Putamen (tissue), 1 donor: ENCODE measurements around the gene ATP2B2.
A peak's percentile ranks its signal among the peaks of the same experiment; 100 is the strongest.

Experiments used
- DNase-seq: peaks from one replicate; pipeline ENCODE4 v3.0.0-alpha.2; 2016; ENCODE audit warnings: low spot score

ATP2B2 gene

DNA sequence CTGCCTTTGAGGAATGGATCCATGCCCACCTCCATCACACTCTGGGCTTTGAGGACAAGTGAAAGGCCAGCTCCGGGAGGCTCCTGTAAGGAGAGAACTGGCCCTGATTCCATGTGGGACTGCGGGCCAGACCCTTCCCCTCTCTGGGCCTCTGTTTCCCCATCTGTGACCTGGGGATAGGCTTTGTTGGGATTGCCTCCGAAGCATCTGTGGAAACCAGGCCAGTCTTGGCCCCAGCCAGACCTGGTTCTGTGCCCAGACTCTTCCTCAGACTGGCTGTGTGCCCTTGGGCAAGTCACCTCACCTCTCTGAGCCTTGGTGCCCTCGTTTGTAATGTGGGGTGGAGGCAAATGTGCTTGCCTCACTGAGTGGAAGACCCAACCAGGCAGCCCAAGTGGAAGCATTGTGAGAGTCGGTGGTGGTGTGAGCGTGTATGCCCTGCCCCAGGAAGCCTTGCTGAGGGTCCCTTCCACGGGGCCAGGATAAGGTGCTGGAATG, 163.4 kb downstream of the ATP2B2 start:
- no peak for DNase-seq

- DNase-seq: peak; percentile 69
Observed at GRCh38 chr3:10340476-10340875, 164.9 kb downstream of the ATP2B2 start.

GRCh38 chr3:10340046-10340445, 165.3 kb downstream of the ATP2B2 start:
- no peak for DNase-seq

- DNase-seq: no peak
Observed at GRCh38 chr3:10339376-10339955, 165.9 kb downstream of the ATP2B2 start.

- DNase-seq: no peak
Observed at GRCh38 chr3:10338591-10339353, 166.6 kb downstream of the ATP2B2 start.

DNA sequence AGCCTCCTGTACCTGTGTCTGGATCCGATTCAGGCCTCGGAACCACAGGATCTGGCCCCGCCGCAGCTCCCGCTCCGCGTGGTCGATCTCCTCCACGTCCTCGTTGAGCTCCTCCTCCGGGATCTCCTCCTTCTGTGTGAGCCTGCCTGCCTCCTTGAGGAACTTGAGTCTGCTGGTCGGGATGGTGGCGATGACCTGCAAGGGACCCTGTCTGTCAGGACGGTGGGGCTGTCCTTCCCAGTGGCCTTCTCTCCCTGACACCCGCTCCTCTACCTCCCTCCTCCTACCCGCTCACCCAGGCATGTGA, 167.3 kb downstream of the ATP2B2 start:
- DNase-seq: no peak

DNA sequence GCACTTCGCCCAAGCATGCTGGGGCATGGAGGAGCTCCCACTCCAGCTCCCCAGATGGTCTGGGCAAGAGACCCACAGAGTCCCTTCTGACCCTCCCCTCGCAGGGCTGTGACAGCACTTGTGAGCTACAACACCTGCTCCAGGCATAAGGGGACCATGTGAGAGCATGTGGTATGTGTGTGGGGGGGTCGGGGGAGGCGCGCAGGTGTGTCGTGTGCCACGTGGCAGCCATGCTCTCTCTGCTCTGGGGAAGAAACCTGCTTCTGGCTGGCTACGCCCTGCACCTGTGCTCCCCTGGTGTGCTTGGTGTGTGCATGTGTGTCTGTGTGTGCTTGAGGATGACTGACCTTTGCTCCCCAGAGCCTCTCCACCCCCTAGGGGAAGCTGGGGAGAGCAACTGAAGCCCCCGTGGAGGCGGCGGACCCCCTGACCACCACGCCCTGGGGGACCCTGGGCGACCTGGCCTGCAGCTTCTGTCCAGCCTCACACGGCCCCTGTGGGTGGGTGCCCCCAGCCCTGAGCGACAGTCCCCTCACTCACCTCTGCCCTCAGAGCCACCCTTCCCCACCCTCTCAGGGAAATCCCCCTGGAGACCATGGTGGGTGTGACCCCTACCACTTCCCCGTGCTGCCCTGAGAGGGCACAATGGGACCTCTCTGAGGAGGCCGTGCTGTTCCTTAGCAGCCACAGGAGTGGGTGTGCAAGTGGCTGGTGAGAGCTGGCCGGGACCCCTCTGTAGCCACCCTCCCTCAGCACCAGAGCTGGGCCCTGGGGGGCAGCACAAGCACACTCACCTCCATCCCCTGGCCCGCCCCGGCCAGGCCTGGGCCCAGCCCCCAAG, 167.8 kb downstream of the ATP2B2 start:
- DNase-seq: no peak

DNA sequence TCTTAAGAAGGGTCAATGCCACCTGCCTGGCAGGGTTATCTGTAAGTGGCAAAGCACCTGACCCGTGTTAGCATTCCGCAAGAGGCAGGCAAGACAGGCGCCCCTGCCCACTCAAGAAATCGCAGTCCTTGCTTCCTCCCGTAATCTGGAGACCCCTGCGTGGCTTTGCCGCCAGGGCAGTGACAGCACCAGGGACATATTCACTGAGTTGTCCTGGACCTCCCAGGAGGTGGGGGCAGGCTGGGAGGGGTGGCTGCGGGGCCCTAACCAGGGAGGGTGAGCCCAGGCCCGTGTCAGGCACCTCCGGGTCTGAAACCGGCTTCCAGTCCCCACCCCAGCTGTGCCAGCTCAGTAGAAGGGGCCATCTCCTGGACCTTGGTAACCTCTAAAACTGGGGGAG, 168.6 kb downstream of the ATP2B2 start:
- no peak for DNase-seq

DNA sequence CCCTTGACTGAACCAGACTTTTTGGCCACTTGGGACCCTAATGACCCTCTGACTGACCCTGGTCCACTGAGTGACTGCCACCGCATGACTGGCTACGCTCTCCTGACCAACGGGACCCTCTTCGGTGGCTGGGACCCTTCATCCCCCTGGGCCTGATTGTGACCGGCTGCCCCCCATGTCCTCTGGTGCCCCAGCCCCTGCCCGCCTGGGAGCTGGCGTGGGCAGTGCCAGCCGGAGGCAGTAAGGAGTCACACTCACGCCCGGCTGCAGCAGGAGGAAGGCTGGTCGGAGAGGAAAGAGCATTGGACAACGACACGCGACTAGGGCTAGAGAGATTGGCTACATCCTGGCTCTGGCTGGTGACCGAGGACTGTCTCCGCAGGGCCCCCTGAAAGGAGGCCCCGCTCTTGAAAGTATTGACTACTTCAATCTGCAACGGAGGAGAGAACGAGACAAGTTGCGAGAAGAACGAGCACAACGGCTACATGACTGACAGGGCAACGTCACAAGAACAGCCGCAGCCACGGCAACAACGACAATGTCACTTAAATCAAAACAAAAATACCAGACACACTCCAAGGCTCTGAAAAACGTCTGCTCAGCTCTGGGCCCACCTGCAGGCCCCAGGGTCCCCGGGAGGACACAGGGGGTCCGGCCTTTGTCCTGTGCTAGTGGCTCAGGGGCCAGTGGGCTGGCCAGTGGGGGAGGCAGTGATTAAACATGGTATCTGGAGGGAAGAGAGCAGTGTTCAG, 169.3 kb downstream of the ATP2B2 start:
- no peak for DNase-seq

DNA sequence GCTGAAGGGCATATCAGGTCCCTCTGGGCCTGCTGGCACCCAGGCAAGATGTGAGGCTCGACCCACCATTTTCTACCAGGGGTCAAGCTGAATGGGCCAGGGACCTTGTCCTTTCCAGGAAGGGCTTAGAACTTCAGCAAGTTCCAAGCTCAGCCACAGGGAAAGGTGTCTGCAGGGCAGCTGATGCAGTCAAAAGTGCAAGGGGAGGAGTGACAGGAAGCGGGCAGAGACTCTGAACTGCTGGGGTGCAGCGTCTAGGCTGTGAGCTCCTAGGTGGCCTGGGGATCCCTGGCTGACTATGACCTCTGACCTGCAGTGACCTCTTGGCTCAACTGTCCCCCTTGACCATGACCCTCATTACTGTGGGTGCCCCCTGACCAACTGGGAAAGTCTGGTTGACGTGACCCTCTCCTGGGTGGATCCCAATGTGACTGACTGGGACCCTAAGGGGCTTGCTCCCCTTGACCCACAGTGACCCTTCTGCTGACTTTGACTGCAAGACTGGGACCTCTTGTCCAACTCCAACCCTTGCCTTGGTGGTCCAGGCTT, 170.1 kb downstream of the ATP2B2 start:
- DNase-seq: no peak

GRCh38 chr3:10334459-10334858, 170.9 kb downstream of the ATP2B2 start:
- DNase-seq: peak; percentile 24

DNA sequence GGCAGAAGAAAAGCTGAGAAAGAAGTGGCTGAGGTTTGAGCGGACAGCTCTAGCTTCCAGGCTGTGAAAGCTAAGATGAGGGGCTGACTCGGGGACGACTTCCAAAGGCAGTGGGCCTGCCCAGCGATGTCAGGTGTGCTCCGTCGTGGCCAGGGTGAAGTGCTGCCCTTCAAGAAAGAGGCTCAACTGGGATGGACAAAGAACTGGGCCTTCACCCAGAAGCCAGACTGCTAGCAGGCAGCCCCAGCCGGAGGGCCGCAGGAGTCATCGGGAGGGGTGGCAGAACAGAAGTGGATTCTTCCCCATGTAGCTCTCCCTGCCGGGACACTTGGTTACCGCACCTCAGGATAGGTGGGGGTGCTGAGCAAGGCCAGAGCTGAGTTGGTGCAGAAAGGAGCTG, 171.3 kb downstream of the ATP2B2 start:
- no peak for DNase-seq

- no peak for DNase-seq
Observed at GRCh38 chr3:10333349-10333650, 172.1 kb downstream of the ATP2B2 start.

- DNase-seq: no peak
Observed at GRCh38 chr3:10332481-10333348, 172.7 kb downstream of the ATP2B2 start.

- no peak for DNase-seq
Observed at GRCh38 chr3:10331320-10331719, 174.1 kb downstream of the ATP2B2 start.

- DNase-seq: no peak
Observed at GRCh38 chr3:10330319-10330718, 175.1 kb downstream of the ATP2B2 start.

- no peak for DNase-seq
Observed at GRCh38 chr3:10329495-10330015, 175.8 kb downstream of the ATP2B2 start.

DNA sequence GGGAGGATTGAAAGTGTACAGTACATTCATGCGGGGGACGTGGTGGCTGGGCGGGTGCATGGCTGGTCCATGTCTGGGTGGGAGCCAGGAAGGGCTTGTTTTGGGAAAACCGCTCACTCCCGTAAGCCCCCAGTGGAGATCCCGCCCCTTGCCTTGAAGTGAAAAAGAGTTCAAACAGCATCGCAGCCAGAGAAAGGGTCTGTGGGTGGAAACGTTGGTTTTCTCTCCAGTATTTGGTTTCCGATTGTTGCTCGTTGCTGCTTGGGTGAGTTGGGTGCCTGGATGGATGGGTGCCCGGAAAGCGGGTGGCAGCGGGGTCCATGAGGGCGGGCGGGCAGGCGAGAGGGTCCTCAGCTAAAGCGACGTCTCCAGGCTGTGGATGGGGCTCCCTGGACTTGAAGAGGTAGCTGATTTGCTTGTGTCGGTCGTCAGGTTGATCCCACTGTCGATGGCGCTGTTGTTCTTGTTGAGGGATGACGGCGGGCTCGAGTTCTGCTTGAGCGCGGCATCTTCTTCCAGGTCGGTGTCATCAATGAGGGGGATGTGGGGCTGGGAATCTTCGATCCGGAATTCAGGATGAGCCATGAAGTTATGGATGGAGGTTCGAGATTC, 176.8 kb downstream of the ATP2B2 start:
- no peak for DNase-seq

DNA sequence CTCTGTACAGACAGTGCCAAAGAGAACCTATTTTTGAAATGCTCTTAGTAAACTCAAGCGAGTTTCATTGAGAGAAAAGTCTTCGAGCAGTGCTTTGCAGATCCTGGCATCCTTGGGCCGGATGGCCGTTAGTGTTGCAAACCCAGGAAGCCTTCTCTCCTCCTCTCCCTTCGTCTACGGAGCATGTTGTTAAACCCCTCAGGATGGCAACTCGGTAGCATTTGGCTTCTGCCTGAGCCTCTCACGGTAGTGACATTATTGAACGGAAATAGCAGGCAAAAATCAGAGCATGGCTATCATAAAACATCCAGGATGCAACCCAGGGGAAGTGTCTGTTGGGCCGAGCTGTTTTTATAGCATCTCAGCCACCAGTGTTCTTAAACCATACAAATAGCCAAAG, 177.8 kb downstream of the ATP2B2 start:
- no peak for DNase-seq

GRCh38 chr3:10322352-10322710, 183.1 kb downstream of the ATP2B2 start:
- no peak for DNase-seq
